ENCODE measurements around the gene CCDC33. TPM values are rescaled to one million over a fixed set of nuclear protein-coding genes. Genes with fewer than 3 reads are reported as not detected.

Gene CCDC33
- total RNA-seq, 1 donor from 2014 or later = not detected

GRCh38 chr15:74369756-74370155 lies 133.6 kb downstream of the CCDC33 start:
- Mint-ChIP-seq H3K36me3 (ENCODE audit: low read depth) (no peaks in the 10 kb centered on the region), H3K27me3 (peaks cover 63% of the 10 kb centered on the region), H3K27ac (no peak overlapping the region), H3K4me3 (no peak overlapping the region), H3K9me3 (no peaks in the 10 kb centered on the region), H3K4me1 (peaks cover 15% of the 10 kb centered on the region)
- DNase-seq = no peak
- intact Hi-C loops (cut with micrococcal nuclease) = no loop called here

- intact Hi-C loops (cut with micrococcal nuclease) = no loop called here
- Mint-ChIP-seq H3K4me1 (peaks cover 19% of the 10 kb centered on the region), H3K27ac (no peak overlapping the region), H3K27me3 (peaks cover 56% of the 10 kb centered on the region), H3K4me3 (no peak overlapping the region), H3K9me3 (no peaks in the 10 kb centered on the region), H3K36me3 (ENCODE audit: low read depth) (no peaks in the 10 kb centered on the region)
- no peak for DNase-seq
Observed at GRCh38 chr15:74370471-74370870, 134.3 kb downstream of the CCDC33 start.

- Mint-ChIP-seq H3K27me3 (peaks cover 39% of the 10 kb centered on the region), H3K4me1 (peaks cover 34% of the 10 kb centered on the region), H3K9me3 (no peaks in the 10 kb centered on the region), H3K27ac (no peak overlapping the region), H3K36me3 (ENCODE audit: low read depth) (no peaks in the 10 kb centered on the region), H3K4me3 (peak overlapping the region; percentile 86)
- intact Hi-C loops (cut with micrococcal nuclease) = loop anchor here (1.0 kb wide), 1 partner anchor 259 kb away; no protein-coding TSS in a partner anchor
- DNase-seq = no peak
Observed at GRCh38 chr15:74373056-74373650, 137.0 kb downstream of the CCDC33 start.

- Mint-ChIP-seq H3K27me3 (peaks cover 31% of the 10 kb centered on the region), H3K9me3 (no peaks in the 10 kb centered on the region), H3K4me1 (peaks cover 43% of the 10 kb centered on the region), H3K27ac (peak overlapping the region; percentile 78), H3K4me3 (peak overlapping the region; percentile 86), H3K36me3 (ENCODE audit: low read depth) (no peaks in the 10 kb centered on the region)
- intact Hi-C loops (cut with micrococcal nuclease) = loop anchor here (1.0 to 2.0 kb wide), 7 partner anchors 59 to 395 kb away; partner anchors contain the start of genes ARID3B, CLK3, SEMA7A and UBL7
- peak; percentile 98 for DNase-seq
Observed at GRCh38 chr15:74373731-74374647, 137.9 kb downstream of the CCDC33 start.

GRCh38 chr15:74374648-74375302 lies 138.6 kb downstream of the CCDC33 start:
- no peaks in the 10 kb centered on the region for H3K36me3 Mint-ChIP-seq (ENCODE audit: low read depth)
- H3K4me1 Mint-ChIP-seq = peaks cover 48% of the 10 kb centered on the region
- H3K27me3 Mint-ChIP-seq = peaks cover 27% of the 10 kb centered on the region
- no peak overlapping the region for H3K27ac Mint-ChIP-seq
- no peak for DNase-seq
- no peaks in the 10 kb centered on the region for H3K9me3 Mint-ChIP-seq
- H3K4me3 Mint-ChIP-seq = peak overlapping the region; percentile 86
- intact Hi-C loops (cut with micrococcal nuclease) = loop anchor here (1.0 to 5.0 kb wide), 9 partner anchors 59 to 583 kb away; partner anchors contain the start of genes ARID3B, CLK3, RPP25 and SEMA7A

- no peaks in the 10 kb centered on the region for H3K36me3 Mint-ChIP-seq (ENCODE audit: low read depth)
- peaks cover 23% of the 10 kb centered on the region for H3K27me3 Mint-ChIP-seq
- peak; percentile 96 for DNase-seq
- H3K9me3 Mint-ChIP-seq = no peaks in the 10 kb centered on the region
- H3K4me3 Mint-ChIP-seq = peak overlapping the region; percentile 86
- H3K27ac Mint-ChIP-seq = no peak overlapping the region
- peaks cover 49% of the 10 kb centered on the region for H3K4me1 Mint-ChIP-seq
- intact Hi-C loops (cut with micrococcal nuclease) = loop anchor here (1.0 to 5.0 kb wide), 5 partner anchors 63 to 582 kb away; partner anchors contain the start of genes ARID3B and RPP25
Observed at GRCh38 chr15:74375303-74375693, 139.2 kb downstream of the CCDC33 start.

- peaks cover 59% of the 10 kb centered on the region for H3K4me1 Mint-ChIP-seq
- intact Hi-C loops (cut with micrococcal nuclease) = loop anchor here (5.0 kb wide), 2 partner anchors 411 to 581 kb away; partner anchors contain the start of gene RPP25
Observed at GRCh38 chr15:74376226-74376625, 140.1 kb downstream of the CCDC33 start.

GRCh38 chr15:74376825-74377581 lies 140.9 kb downstream of the CCDC33 start:
- H3K9me3 Mint-ChIP-seq = no peaks in the 10 kb centered on the region
- intact Hi-C loops (cut with micrococcal nuclease) = loop anchor here (5.0 kb wide), 2 partner anchors 410 to 580 kb away; partner anchors contain the start of gene RPP25
- peaks cover 10% of the 10 kb centered on the region for H3K27me3 Mint-ChIP-seq
- no peak overlapping the region for H3K27ac Mint-ChIP-seq
- H3K36me3 Mint-ChIP-seq (ENCODE audit: low read depth) = no peaks in the 10 kb centered on the region
- DNase-seq = no peak
- peaks cover 65% of the 10 kb centered on the region for H3K4me1 Mint-ChIP-seq
- H3K4me3 Mint-ChIP-seq = no peak overlapping the region

More at GRCh38 chr15:74376226-74376625, 140.1 kb downstream of the CCDC33 start:
- Mint-ChIP-seq H3K36me3 (ENCODE audit: low read depth) (no peaks in the 10 kb centered on the region), H3K27ac (no peak overlapping the region), H3K27me3 (peaks cover 17% of the 10 kb centered on the region), H3K4me3 (no peak overlapping the region), H3K9me3 (no peaks in the 10 kb centered on the region)
- no peak for DNase-seq

GRCh38 chr15:74377831-74378766 lies 142.0 kb downstream of the CCDC33 start:
- intact Hi-C loops (cut with micrococcal nuclease) = loop anchor here (5.0 kb wide), 2 partner anchors 409 to 579 kb away; partner anchors contain the start of gene RPP25
- DNase-seq = no peak
- Mint-ChIP-seq H3K36me3 (ENCODE audit: low read depth) (no peaks in the 10 kb centered on the region), H3K9me3 (no peaks in the 10 kb centered on the region), H3K27me3 (peaks cover 6% of the 10 kb centered on the region), H3K4me1 (peaks cover 75% of the 10 kb centered on the region), H3K27ac (peak overlapping the region; percentile 70), H3K4me3 (peak overlapping the region; percentile 71)

- DNase-seq = peak; percentile 84
- Mint-ChIP-seq H3K27me3 (no peaks in the 10 kb centered on the region), H3K4me3 (peak overlapping the region; percentile 71), H3K27ac (peak overlapping the region; percentile 70), H3K36me3 (ENCODE audit: low read depth) (no peaks in the 10 kb centered on the region), H3K4me1 (peaks cover 75% of the 10 kb centered on the region), H3K9me3 (no peaks in the 10 kb centered on the region)
- intact Hi-C loops (cut with micrococcal nuclease) = loop anchor here (5.0 kb wide), 2 partner anchors 408 to 578 kb away; partner anchors contain the start of gene RPP25
Observed at GRCh38 chr15:74378848-74379247, 142.7 kb downstream of the CCDC33 start.

GRCh38 chr15:74380361-74381189 lies 144.4 kb downstream of the CCDC33 start:
- H3K9me3 Mint-ChIP-seq = no peaks in the 10 kb centered on the region
- H3K27ac Mint-ChIP-seq = peak overlapping the region; percentile 62
- peak overlapping the region; percentile 22 for H3K4me3 Mint-ChIP-seq
- no peaks in the 10 kb centered on the region for H3K27me3 Mint-ChIP-seq
- intact Hi-C loops (cut with micrococcal nuclease) = no loop called here
- H3K4me1 Mint-ChIP-seq = peaks cover 78% of the 10 kb centered on the region
- no peak for DNase-seq
- H3K36me3 Mint-ChIP-seq (ENCODE audit: low read depth) = no peaks in the 10 kb centered on the region

- intact Hi-C loops (cut with micrococcal nuclease) = no loop called here
- Mint-ChIP-seq H3K9me3 (no peaks in the 10 kb centered on the region), H3K27me3 (no peaks in the 10 kb centered on the region), H3K36me3 (ENCODE audit: low read depth) (no peaks in the 10 kb centered on the region), H3K4me1 (peaks cover 79% of the 10 kb centered on the region), H3K4me3 (no peak overlapping the region), H3K27ac (peak overlapping the region; percentile 62)
- no peak for DNase-seq
Observed at GRCh38 chr15:74381190-74381453, 145.0 kb downstream of the CCDC33 start.

Data from activated CD4-positive, alpha-beta T cell treated with anti-CD3 and anti-CD28 coated beads, Interleukin-2, amount 10 ng/mL, durations not matched to agents 24 days and 14 days (primary cell).